Measurements from ENCODE around the gene CCNK. TPM values are rescaled to one million over a fixed set of nuclear protein-coding genes. Genes with fewer than 3 reads are reported as not detected.

The CCNK gene
- polyA plus RNA-seq, 2 of the 4 experiments (the other 2 are of a cell fraction): 22.7 to 46.6 TPM

GRCh38 chr14:99461411-99462085 is 19.7 kb upstream of the CCNK start:
- FAIRE-seq (no peak), DNase-seq (ENCODE audit: low read depth in 1 of 2, low spot score in 1 of 2) (no peak), ATAC-seq (no peak)
- Histone ChIP-seq H3K27ac (no peak overlapping the region), H3K4me1 (no peaks in the 10 kb centered on the region), H3K9me3 (no peaks in the 10 kb centered on the region), H3K4me3 (no peak overlapping the region), H3K4me2 (no peak overlapping the region)
- WGBS (ENCODE audit: missing lambda C conversion rate): 93% methylated on average over 5 of the region's 5 CpGs
- ChIA-PET CTCF (interaction anchor here (0.6 to 1.5 kb wide), 6 partner anchors 12 to 551 kb away, joined by 3 to 4 read pairs (median 3); partner anchors contain the start of gene SETD3), POLR2A (no interaction called here)
- TF ChIP-seq KDM5A (IDR thresholded peaks at IDR 0.05) (no peak), PHF8 (IDR thresholded peaks at IDR 0.05; ENCODE audit: borderline replicate concordance, low read depth) (no peak), USF2 (IDR thresholded peaks at IDR 0.05) (no peak), HEYL (CRISPR knock-in tag; IDR thresholded peaks at IDR 0.05) (no peak), TFCP2L1 (CRISPR knock-in tag; IDR thresholded peaks at IDR 0.05) (no peak), POLR2AphosphoS2 (conservative IDR thresholded peaks at IDR 0.05; ENCODE audit: low read length) (no peak), CEBPB (IDR thresholded peaks at IDR 0.05) (no peak), CBX2 (IDR thresholded peaks at IDR 0.05; ENCODE audit: borderline replicate concordance, low read depth) (no peak), ZFP36 (IDR thresholded peaks at IDR 0.05; ENCODE audit: borderline replicate concordance, partially characterized antibody) (no peak), NR3C1 (IDR thresholded peaks at IDR 0.05) (no peak), ESRRA (IDR thresholded peaks at IDR 0.05; ENCODE audit: borderline replicate concordance, low read length) (no peak), NFE2L2 (conservative IDR thresholded peaks at IDR 0.05; ENCODE audit: low read length) (no peak), REST (IDR thresholded peaks at IDR 0.05) (no peak), RCOR1 (IDR thresholded peaks at IDR 0.05; ENCODE audit: low read depth, low read length) (no peak), NPAS2 (CRISPR knock-in tag; IDR thresholded peaks at IDR 0.05; ENCODE audit: borderline replicate concordance) (no peak)
- TF ChIP-seq, protein P1, sequence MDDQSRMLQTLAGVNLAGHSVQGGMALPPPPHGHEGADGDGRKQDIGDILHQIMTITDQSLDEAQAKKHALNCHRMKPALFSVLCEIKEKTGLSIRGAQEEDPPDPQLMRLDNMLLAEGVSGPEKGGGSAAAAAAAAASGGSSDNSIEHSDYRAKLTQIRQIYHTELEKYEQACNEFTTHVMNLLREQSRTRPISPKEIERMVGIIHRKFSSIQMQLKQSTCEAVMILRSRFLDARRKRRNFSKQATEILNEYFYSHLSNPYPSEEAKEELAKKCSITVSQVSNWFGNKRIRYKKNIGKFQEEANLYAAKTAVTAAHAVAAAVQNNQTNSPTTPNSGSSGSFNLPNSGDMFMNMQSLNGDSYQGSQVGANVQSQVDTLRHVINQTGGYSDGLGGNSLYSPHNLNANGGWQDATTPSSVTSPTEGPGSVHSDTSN (IDR thresholded peaks at IDR 0.05): no peak
- TF ChIP-seq, protein P2, sequence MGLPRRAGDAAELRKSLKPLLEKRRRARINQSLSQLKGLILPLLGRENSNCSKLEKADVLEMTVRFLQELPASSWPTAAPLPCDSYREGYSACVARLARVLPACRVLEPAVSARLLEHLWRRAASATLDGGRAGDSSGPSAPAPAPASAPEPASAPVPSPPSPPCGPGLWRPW (IDR thresholded peaks at IDR 0.05): no peak

DNA sequence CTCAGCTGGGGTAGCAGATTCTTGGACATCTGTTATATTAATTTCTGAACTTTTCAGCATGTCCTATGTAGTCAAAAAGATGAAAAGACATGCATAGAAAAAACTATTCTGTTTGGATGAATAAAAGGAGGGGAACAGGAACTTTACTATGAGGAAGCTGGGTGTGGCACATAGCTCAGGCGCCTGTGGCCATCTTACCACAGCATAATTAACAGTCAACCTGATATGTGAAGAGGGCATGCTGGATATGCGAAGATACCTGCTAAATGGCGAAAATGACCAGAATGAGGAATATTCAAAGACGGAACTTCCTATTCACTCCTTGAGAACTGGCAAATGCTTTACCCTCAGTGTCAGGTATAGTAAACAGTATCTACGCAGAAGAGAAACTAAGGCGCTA is 19.0 kb upstream of the CCNK start:
- WGBS (ENCODE audit: missing lambda C conversion rate): 64% methylated on average over 6 of the region's 6 CpGs
- CTCF ChIA-PET: interaction anchor here (1.0 to 1.5 kb wide), 2 partner anchors 18 to 22 kb away, joined by 3 read pairs; partner anchors contain the start of gene SETD3
- POLR2A ChIA-PET: no interaction called here
- no peaks in the 10 kb centered on the region for H3K9me3 ChIP-seq
- TF ChIP-seq KDM1A (IDR thresholded peaks at IDR 0.05; ENCODE audit: low read depth) (no peak), MAZ (IDR thresholded peaks at IDR 0.05; ENCODE audit: borderline replicate concordance, low read depth, low read length) (no peak), USF2 (IDR thresholded peaks at IDR 0.05) (no peak), BHLHE40 (IDR thresholded peaks at IDR 0.05; ENCODE audit: low read depth, low read length) (no peak), MAFK (IDR thresholded peaks at IDR 0.05; ENCODE audit: partially characterized antibody) (no peak), RFX5 (IDR thresholded peaks at IDR 0.05) (no peak), FOXS1 (CRISPR knock-in tag; IDR thresholded peaks at IDR 0.05) (no peak), HDAC2 (IDR thresholded peaks at IDR 0.05) (no peak), ELK1 (IDR thresholded peaks at IDR 0.05; ENCODE audit: low read depth, low read length) (no peak), HOXA7 (CRISPR knock-in tag; IDR thresholded peaks at IDR 0.05) (no peak), ESRRA (IDR thresholded peaks at IDR 0.05; ENCODE audit: borderline replicate concordance, low read length) (no peak), CBX8 (IDR thresholded peaks at IDR 0.05) (no peak), FOSL2 (IDR thresholded peaks at IDR 0.05) (no peak), FOSL2 (CRISPR knock-in tag; IDR thresholded peaks at IDR 0.05) (no peak), CHD4 (IDR thresholded peaks at IDR 0.05; ENCODE audit: borderline replicate concordance) (no peak)
- TF ChIP-seq, protein P3, sequence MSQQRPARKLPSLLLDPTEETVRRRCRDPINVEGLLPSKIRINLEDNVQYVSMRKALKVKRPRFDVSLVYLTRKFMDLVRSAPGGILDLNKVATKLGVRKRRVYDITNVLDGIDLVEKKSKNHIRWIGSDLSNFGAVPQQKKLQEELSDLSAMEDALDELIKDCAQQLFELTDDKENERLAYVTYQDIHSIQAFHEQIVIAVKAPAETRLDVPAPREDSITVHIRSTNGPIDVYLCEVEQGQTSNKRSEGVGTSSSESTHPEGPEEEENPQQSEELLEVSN (IDR thresholded peaks at IDR 0.05; ENCODE audit: borderline replicate concordance, low read depth): no peak
- H3K27ac ChIP-seq: no peak overlapping the region
- ATAC-seq (no peak), FAIRE-seq (no peak), DNase-seq (ENCODE audit: low read depth in 1 of 2, low spot score in 1 of 2) (no peak)
- no peak overlapping the region for H3K4me2 ChIP-seq
- no peak overlapping the region for H3K4me3 ChIP-seq
- no peaks in the 10 kb centered on the region for H3K4me1 ChIP-seq
